Measurements from ENCODE around the gene TUBGCP6.

DNA sequence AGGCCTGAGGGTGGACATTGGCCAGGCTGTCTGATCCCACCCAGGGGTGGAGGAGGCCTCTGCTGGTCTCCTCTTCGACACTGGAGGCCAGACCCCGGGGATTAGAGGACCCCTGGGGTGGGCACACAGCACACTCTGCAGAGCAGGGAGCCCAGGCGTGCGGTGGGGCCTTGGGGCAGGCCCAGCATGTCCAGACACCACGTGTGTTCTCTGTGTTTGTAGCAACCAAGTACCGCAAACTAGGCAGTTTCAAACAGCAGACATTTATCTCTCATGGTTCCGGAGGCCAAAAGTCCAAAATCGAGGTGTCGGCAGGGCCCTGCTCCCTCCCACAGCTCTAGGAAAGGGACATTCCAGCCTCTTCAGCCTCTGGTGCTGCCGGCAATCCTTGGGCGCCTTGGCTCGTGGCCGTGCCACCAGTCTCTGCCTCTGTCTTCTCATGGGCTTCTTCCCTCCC is 72.8 kb downstream of the TUBGCP6 start:
- TF ChIP-seq CTCF (IDR thresholded peaks at IDR 0.05; ENCODE audit: low read depth, low read length) = no peak
- TF ChIP-seq MYC (IDR thresholded peaks at IDR 0.05; ENCODE audit: low read depth, low read length) = no peak
- no peak for TF ChIP-seq POLR2A (IDR thresholded peaks at IDR 0.05; ENCODE audit: extremely low read depth, insufficient read length)
- TF ChIP-seq, protein P1, sequence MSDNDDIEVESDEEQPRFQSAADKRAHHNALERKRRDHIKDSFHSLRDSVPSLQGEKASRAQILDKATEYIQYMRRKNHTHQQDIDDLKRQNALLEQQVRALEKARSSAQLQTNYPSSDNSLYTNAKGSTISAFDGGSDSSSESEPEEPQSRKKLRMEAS (IDR thresholded peaks at IDR 0.05; ENCODE audit: low read depth, low read length) = no peak
